GM23248 (cell line): Measurements from ENCODE around the gene ANLN.

Experiments
- EZH2 ChIP-seq: fragments of 200-600 bp; sonication (generic); IDR thresholded peaks from 2 replicates; pipeline ENCODE4 v1.6.1; 2018; ENCODE audit warnings: antibody characterized with exemption, mild to moderate bottlenecking; ENCODE audit not compliant: insufficient read depth, poor library complexity, severe bottlenecking
- EZH2phosphoT487 ChIP-seq: fragments of 200-600 bp; sonication (generic); IDR thresholded peaks from 2 replicates; pipeline ENCODE4 v1.6.1; 2018; ENCODE audit warnings: antibody characterized with exemption, moderate library complexity, mild to moderate bottlenecking, low read depth; ENCODE audit not compliant: insufficient read depth

DNA sequence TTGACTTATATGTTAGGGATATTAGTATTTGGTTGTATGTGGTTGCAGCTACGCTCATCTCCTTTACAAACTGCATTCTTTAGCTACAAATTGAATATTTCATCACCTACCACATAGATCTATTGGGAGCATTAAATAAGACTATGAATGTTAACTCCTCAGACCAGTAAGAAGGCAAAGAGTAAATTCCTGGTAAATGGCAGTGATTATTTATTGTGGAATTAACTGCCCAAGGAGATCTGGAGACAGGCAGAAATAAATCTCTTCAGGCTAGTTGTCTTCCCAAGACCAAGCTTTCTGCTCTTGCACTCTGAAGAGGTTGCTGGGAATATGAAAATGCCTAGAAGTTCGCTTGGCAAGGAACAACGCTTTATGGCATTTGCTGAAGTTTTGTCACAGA is 74.6 kb downstream of the ANLN start:
- TF ChIP-seq EZH2 (no peak), EZH2phosphoT487 (no peak)
